Endothelial cell of umbilical vein (primary cell): ENCODE measurements around the gene MFN2. TPM values are rescaled to one million over a fixed set of nuclear protein-coding genes. Genes with fewer than 3 reads are reported as not detected.

Experiments used
- BruUV-seq: library from RNA; stranded (reverse); fragments of 400-500 nt; replicated peaks from 2 replicates; lab custom pipeline; 2021; lab: Mats Ljungman, UMichigan
- CTCF ChIA-PET: fragments of 300-600, 350-600 bp; sonication (Branson Sonifier 250); formaldehyde crosslinking; loops from one replicate; lab custom pipeline; 2021; ENCODE audit warnings: antibody characterized with exemption, inconsistent platforms; lab: Charles Lee
- POLR2A ChIA-PET: fragments of 300-600, 350-600 bp; sonication (Branson Sonifier 250); formaldehyde crosslinking; loops from one replicate; lab custom pipeline; 2021; ENCODE audit warnings: antibody characterized with exemption, inconsistent platforms; lab: Charles Lee
- DNase-seq: peaks from one replicate; pipeline ENCODE4 v3.0.0-alpha.2; 2011; ENCODE audit warnings: low read depth, low spot score
- FAIRE-seq: peaks from 2 replicates; lab custom pipeline; 2011; peaks lifted over from hg19 to GRCh38; lab: Jason Lieb, UNC
- H2AFZ ChIP-seq: 2 replicates; pipeline ENCODE4 v1.6.0; 2012; ENCODE audit warnings: low read depth, low read length, control low read depth, inconsistent platforms
- H3K27ac ChIP-seq: 2 replicates; pipeline ENCODE4 v1.5.1; 2011; ENCODE audit warnings: low read depth, mild to moderate bottlenecking, control low read depth, low read length, moderate library complexity; ENCODE audit not compliant: insufficient read depth
- H3K27me3 ChIP-seq, 2 experiments: 2 replicates each; pipeline versions ENCODE4 v1.6.0 to v1.6.1; 2011; ENCODE audit warnings: low read length in 2 of 2, mixed read lengths in 1 of 2; ENCODE audit not compliant: control insufficient read depth in 2 of 2, insufficient read depth in 2 of 2
- H3K36me3 ChIP-seq, 2 experiments: 2 replicates in 1 of 2; 3 replicates in 1 of 2; pipeline ENCODE4 v1.5.1; 2011; ENCODE audit warnings: low read length in 2 of 2, mild to moderate bottlenecking in 1 of 2, moderate library complexity in 1 of 2; ENCODE audit not compliant: control insufficient read depth in 2 of 2, insufficient read depth in 2 of 2; ENCODE audit errors: extremely low read depth in 1 of 2
- H3K4me1 ChIP-seq: 3 replicates; pipeline ENCODE4 v1.5.1; 2011; ENCODE audit warnings: mild to moderate bottlenecking, low read length; ENCODE audit not compliant: control insufficient read depth, insufficient read depth; ENCODE audit errors: extremely low read depth
- H3K4me2 ChIP-seq: 2 replicates; pipeline ENCODE4 v1.6.1; 2011; ENCODE audit warnings: low read length, control low read depth, mixed read lengths; ENCODE audit not compliant: insufficient read depth
- H3K4me3 ChIP-seq, 3 experiments: fragments of 200-600 bp in 1 of 3; sonication (generic), shearing (Covaris generic) in 1 of 3; replicated peaks in 1 of 3; 2 replicates each; pipeline ENCODE4 v1.5.1; 2011 to 2016; ENCODE audit warnings: control low read depth in 3 of 3, low read length in 3 of 3, mild to moderate bottlenecking in 2 of 3, inconsistent platforms in 1 of 3, low read depth in 1 of 3, moderate library complexity in 1 of 3; ENCODE audit not compliant: insufficient read depth in 1 of 3
- H3K79me2 ChIP-seq: 2 replicates; pipeline ENCODE4 v1.6.0; 2012; ENCODE audit warnings: low read length, inconsistent platforms; ENCODE audit not compliant: control insufficient read depth, insufficient read depth
- H3K9ac ChIP-seq: replicated peaks from 2 replicates; pipeline ENCODE3; 2011; ENCODE audit warnings: low read length, control low read depth; ENCODE audit not compliant: insufficient read depth; ENCODE audit errors: extremely low read depth
- H3K9me1 ChIP-seq: replicated peaks from 3 replicates; pipeline ENCODE4 v1.6.0; 2011; ENCODE audit warnings: mild to moderate bottlenecking, low read length; ENCODE audit not compliant: control insufficient read depth, insufficient read depth; ENCODE audit errors: extremely low read depth
- H3K9me3 ChIP-seq: replicated peaks from 2 replicates; pipeline ENCODE4 v1.5.1; 2012; ENCODE audit warnings: low read length, inconsistent platforms; ENCODE audit not compliant: control insufficient read depth, insufficient read depth
- H4K20me1 ChIP-seq: replicated peaks from 2 replicates; pipeline ENCODE3; 2011; ENCODE audit warnings: mild to moderate bottlenecking, low read length; ENCODE audit not compliant: control insufficient read depth, insufficient read depth; ENCODE audit errors: extremely low read depth
- EZH2 ChIP-seq: IDR thresholded peaks from 2 replicates; pipeline ENCODE4 v1.6.1; 2012; ENCODE audit warnings: borderline replicate concordance, low read depth, mild to moderate bottlenecking, moderate library complexity, low read length, inconsistent platforms; ENCODE audit not compliant: severe bottlenecking
- FOS ChIP-seq: IDR thresholded peaks from 2 replicates; pipeline ENCODE4 v1.6.1; 2011; ENCODE audit warnings: mild to moderate bottlenecking, low read length, moderate library complexity, borderline replicate concordance; ENCODE audit not compliant: insufficient read depth
- GATA2 ChIP-seq: IDR thresholded peaks from 2 replicates; pipeline ENCODE4 v1.7.0; 2011; ENCODE audit warnings: low read depth, mild to moderate bottlenecking, moderate library complexity, mixed read lengths, low read length; ENCODE audit not compliant: insufficient read length, insufficient read depth
- JUN ChIP-seq: IDR thresholded peaks from 2 replicates; pipeline ENCODE4 v1.6.1; 2011; ENCODE audit warnings: borderline replicate concordance, low read depth; ENCODE audit not compliant: insufficient read length, insufficient read depth
- MYC ChIP-seq: IDR thresholded peaks from one replicate; pipeline ENCODE4 v1.6.1; 2011; ENCODE audit warnings: mild to moderate bottlenecking, low read depth, low read length
- POLR2A ChIP-seq: IDR thresholded peaks from 2 replicates; pipeline ENCODE4 v1.6.1; 2012; ENCODE audit warnings: low read depth, mild to moderate bottlenecking, control low read depth, low read length
- POLR2AphosphoS5 ChIP-seq: IDR thresholded peaks from 2 replicates; pipeline ENCODE4 v1.6.1; 2012; ENCODE audit warnings: low read depth, mild to moderate bottlenecking, control low read depth, low read length, moderate library complexity; ENCODE audit not compliant: insufficient read depth
- dilution Hi-C: fragments of 300-500 bp; cut with MboI; formaldehyde crosslinking; loops from one replicate; pipeline ENCODE4 v1.15.0; 2019; ENCODE audit warnings: low sequenced_read_pairs; ENCODE audit not compliant: extremely low pct_ligation_motif_present
- intact Hi-C: fragments of 100-400 bp; cut with micrococcal nuclease; formaldehyde crosslinking; loops from one replicate; pipeline ENCODE4 v1.10.0; 2022
- polyA plus RNA-seq, 4 experiments: library from polyadenylated mRNA; depleted of rRNA in 3 of 4; stranded (reverse) in 3 of 4; unstranded in 1 of 4; fragments of >200 nt; gene quantifications; 2 replicates each; pipeline versions ENCODE4 v1.2.1 to v1.2.3, GENCODE V29; 2011 to 2012; ENCODE audit warnings: missing spikeins in 1 of 4
- total RNA-seq: library from RNA; stranded (reverse); gene quantifications from 2 replicates; pipeline ENCODE4 v1.2.3, GENCODE V29; 2021
- TF ChIP-seq, protein P1 (sequence below), 2 donors: IDR thresholded peaks; 1 replicate in 1 of 2; 2 replicates in 1 of 2; pipeline ENCODE4 v1.5.1; 2011; ENCODE audit warnings: low read length in 2 of 2, mild to moderate bottlenecking in 2 of 2, moderate library complexity in 2 of 2, control low read depth in 1 of 2, inconsistent platforms in 1 of 2, low read depth in 1 of 2; ENCODE audit not compliant: insufficient read depth in 1 of 2; ENCODE audit errors: extremely low read depth in 1 of 2
- TF ChIP-seq, protein P2 (sequence below): IDR thresholded peaks from 2 replicates; pipeline ENCODE4 v1.6.1; 2011; ENCODE audit not compliant: insufficient read depth, insufficient read length

The MFN2 gene
- total and polyA plus RNA-seq, 2 donors (not counting 3 experiments of a cell fraction or from before 2014, with no cell fraction given) = 51.4 to 82.4 TPM

DNA sequence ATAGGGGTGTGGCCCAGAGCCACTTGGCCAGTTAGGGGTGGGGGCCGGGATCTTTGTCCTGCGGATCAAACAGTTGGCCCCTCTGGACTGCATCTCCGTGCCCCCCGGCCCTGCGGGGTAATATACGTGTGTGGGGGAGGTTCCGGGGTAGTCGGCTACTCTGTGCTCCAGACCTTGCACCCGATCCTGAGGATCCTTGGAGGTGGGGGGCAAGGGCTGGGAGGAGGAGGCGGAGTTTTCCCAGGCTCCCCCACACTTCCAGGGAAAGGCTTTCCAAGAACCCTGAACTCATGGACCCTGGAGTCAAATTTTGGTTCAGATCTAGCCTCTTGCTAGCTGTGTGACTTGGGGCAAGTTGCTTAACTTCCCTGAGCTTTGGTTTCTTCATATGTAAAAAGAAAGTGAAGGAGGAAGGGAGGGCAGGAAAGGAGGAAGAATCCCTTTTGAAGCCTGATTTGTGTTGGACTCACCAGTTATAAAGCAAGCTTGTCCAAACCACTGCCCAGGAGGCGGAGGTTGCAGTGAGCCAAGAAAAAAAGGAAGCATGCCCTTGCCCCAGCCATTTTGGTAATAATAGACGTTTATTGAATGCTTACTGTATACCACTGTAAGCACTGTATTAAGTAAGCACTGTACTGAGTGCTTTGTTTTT, 39.7 kb downstream of the MFN2 start:
- BruUV-seq = no TSS peak
- intact Hi-C loops = loop anchor here (1.0 to 2.0 kb wide), 2 partner anchors 39 to 111 kb away; partner anchors contain the start of gene MFN2
- H2AFZ ChIP-seq = peak overlapping the region; percentile 75
- peaks cover 2 to 9% of the 10 kb centered on the region in 2 experiments for H3K36me3 ChIP-seq
- peaks cover 10% of the 10 kb centered on the region for H3K79me2 ChIP-seq
- no peak for TF ChIP-seq JUN
- peak overlapping the region; percentile 74 for H3K4me2 ChIP-seq
- H3K27me3 ChIP-seq = no peaks in the 10 kb centered on the region
- ChIA-PET CTCF (interaction anchor here (1.9 kb wide), 1 partner anchor 18 kb away, joined by 5 read pairs; no protein-coding TSS in a partner anchor), POLR2A (interaction anchor here (1.0 to 2.8 kb wide), 3 partner anchors 40 to 112 kb away, joined by 4 to 22 read pairs (median 22); partner anchors contain the start of gene MFN2)
- H3K4me1 ChIP-seq = no peaks in the 10 kb centered on the region
- no peaks in the 10 kb centered on the region for H3K9me3 ChIP-seq
- H3K9me1 ChIP-seq = no peaks in the 10 kb centered on the region
- FAIRE-seq = peak; percentile 75
- DNase-seq = peak; percentile 30
- peak overlapping the region; percentile 53 for H3K9ac ChIP-seq
- H4K20me1 ChIP-seq = no peaks in the 10 kb centered on the region
- dilution Hi-C loops = no loop called here
- H3K4me3 ChIP-seq = peak overlapping the region; percentile 11 to 87 (median 70)
- H3K27ac ChIP-seq = no peak overlapping the region

- Histone ChIP-seq H3K4me1 (no peaks in the 10 kb centered on the region), H3K36me3 (peaks cover 2 to 18% of the 10 kb centered on the region in 2 experiments), H3K9me1 (no peaks in the 10 kb centered on the region), H3K4me2 (no peak overlapping the region), H3K4me3 (no peak overlapping the region), H3K9me3 (no peaks in the 10 kb centered on the region), H3K79me2 (peaks cover 10% of the 10 kb centered on the region), H3K9ac (no peak overlapping the region), H3K27ac (no peak overlapping the region), H3K27me3 (no peaks in the 10 kb centered on the region), H2AFZ (no peak overlapping the region), H4K20me1 (no peaks in the 10 kb centered on the region)
- intact Hi-C loops (no loop called here), dilution Hi-C loops (no loop called here)
- FAIRE-seq = no peak
- no peak for DNase-seq
- TF ChIP-seq FOS (no peak), POLR2AphosphoS5 (no peak), EZH2 (no peak), MYC (no peak), JUN (no peak), GATA2 (no peak), POLR2A (no peak)
- TF ChIP-seq, protein P1, sequence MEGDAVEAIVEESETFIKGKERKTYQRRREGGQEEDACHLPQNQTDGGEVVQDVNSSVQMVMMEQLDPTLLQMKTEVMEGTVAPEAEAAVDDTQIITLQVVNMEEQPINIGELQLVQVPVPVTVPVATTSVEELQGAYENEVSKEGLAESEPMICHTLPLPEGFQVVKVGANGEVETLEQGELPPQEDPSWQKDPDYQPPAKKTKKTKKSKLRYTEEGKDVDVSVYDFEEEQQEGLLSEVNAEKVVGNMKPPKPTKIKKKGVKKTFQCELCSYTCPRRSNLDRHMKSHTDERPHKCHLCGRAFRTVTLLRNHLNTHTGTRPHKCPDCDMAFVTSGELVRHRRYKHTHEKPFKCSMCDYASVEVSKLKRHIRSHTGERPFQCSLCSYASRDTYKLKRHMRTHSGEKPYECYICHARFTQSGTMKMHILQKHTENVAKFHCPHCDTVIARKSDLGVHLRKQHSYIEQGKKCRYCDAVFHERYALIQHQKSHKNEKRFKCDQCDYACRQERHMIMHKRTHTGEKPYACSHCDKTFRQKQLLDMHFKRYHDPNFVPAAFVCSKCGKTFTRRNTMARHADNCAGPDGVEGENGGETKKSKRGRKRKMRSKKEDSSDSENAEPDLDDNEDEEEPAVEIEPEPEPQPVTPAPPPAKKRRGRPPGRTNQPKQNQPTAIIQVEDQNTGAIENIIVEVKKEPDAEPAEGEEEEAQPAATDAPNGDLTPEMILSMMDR (IDR thresholded peaks at IDR 0.05; ENCODE audit: extremely low read depth in 1 of 2, insufficient read depth in 1 of 2, low read depth in 1 of 2, low read length in 2 of 2) = no peak
- TF ChIP-seq, protein P2, sequence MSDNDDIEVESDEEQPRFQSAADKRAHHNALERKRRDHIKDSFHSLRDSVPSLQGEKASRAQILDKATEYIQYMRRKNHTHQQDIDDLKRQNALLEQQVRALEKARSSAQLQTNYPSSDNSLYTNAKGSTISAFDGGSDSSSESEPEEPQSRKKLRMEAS = no peak
- BruUV-seq = no TSS peak
- CTCF ChIA-PET = no interaction called here
- POLR2A ChIA-PET = no interaction called here
Measured at GRCh38 chr1:12021616-12022015, 41.4 kb downstream of the MFN2 start.
